ENCODE data around the gene BNC1.

Gene BNC1

GRCh38 chr15:83284559-83285283, at the start of gene BNC1:
Gene BNC1 (minus strand): TSS chr15:83284664. CDS start chr15:83284628, 36 bp downstream.
- H3K27me3 ChIP-seq (ENCODE audit: control insufficient read depth, insufficient read depth, low read length): peaks cover 14% of the 10 kb centered on the region

GRCh38 chr15:83327041-83327440, 42.6 kb upstream of the BNC1 start:
- Histone ChIP-seq H3K4me1 (ENCODE audit: control insufficient read depth, insufficient read depth, low read length) (no peaks in the 10 kb centered on the region), H3K9ac (ENCODE audit: low read length) (no peak overlapping the region), H3K27me3 (ENCODE audit: control insufficient read depth, insufficient read depth, low read length) (no peaks in the 10 kb centered on the region), H3K36me3 (ENCODE audit: control insufficient read depth, insufficient read depth, low read length) (no peaks in the 10 kb centered on the region), H3K27ac (ENCODE audit: low read depth, low read length) (no peak overlapping the region), H3K4me3 (ENCODE audit: low read length) (no peak overlapping the region)

More at GRCh38 chr15:83284559-83285283, at the start of gene BNC1:
- Histone ChIP-seq H3K9ac (ENCODE audit: low read length) (no peak within 1 kb of the TSS), H3K36me3 (ENCODE audit: control insufficient read depth, insufficient read depth, low read length) (no peaks in the 10 kb centered on the region), H3K4me1 (ENCODE audit: control insufficient read depth, insufficient read depth, low read length) (no peaks in the 10 kb centered on the region), H3K4me3 (ENCODE audit: low read length) (peak within 1 kb of the TSS; percentile 24), H3K27ac (ENCODE audit: low read depth, low read length) (no peak within 1 kb of the TSS)

GRCh38 chr15:83324799-83325198, 40.3 kb upstream of the BNC1 start:
- H3K27ac ChIP-seq (ENCODE audit: low read depth, low read length): no peak overlapping the region
- no peaks in the 10 kb centered on the region for H3K4me1 ChIP-seq (ENCODE audit: control insufficient read depth, insufficient read depth, low read length)
- H3K9ac ChIP-seq (ENCODE audit: low read length): no peak overlapping the region
- no peaks in the 10 kb centered on the region for H3K27me3 ChIP-seq (ENCODE audit: control insufficient read depth, insufficient read depth, low read length)
- no peaks in the 10 kb centered on the region for H3K36me3 ChIP-seq (ENCODE audit: control insufficient read depth, insufficient read depth, low read length)
- no peak overlapping the region for H3K4me3 ChIP-seq (ENCODE audit: low read length)

GRCh38 chr15:83323296-83323711, 38.8 kb upstream of the BNC1 start:
- H3K4me3 ChIP-seq (ENCODE audit: low read length): no peak overlapping the region
- H3K36me3 ChIP-seq (ENCODE audit: control insufficient read depth, insufficient read depth, low read length): no peaks in the 10 kb centered on the region
- no peak overlapping the region for H3K9ac ChIP-seq (ENCODE audit: low read length)
- H3K27me3 ChIP-seq (ENCODE audit: control insufficient read depth, insufficient read depth, low read length): no peaks in the 10 kb centered on the region
- H3K4me1 ChIP-seq (ENCODE audit: control insufficient read depth, insufficient read depth, low read length): no peaks in the 10 kb centered on the region
- H3K27ac ChIP-seq (ENCODE audit: low read depth, low read length): no peak overlapping the region

- no peak overlapping the region for H3K4me3 ChIP-seq (ENCODE audit: low read length)
- H3K27ac ChIP-seq (ENCODE audit: low read depth, low read length): no peak overlapping the region
- no peaks in the 10 kb centered on the region for H3K27me3 ChIP-seq (ENCODE audit: control insufficient read depth, insufficient read depth, low read length)
- H3K36me3 ChIP-seq (ENCODE audit: control insufficient read depth, insufficient read depth, low read length): no peaks in the 10 kb centered on the region
- no peaks in the 10 kb centered on the region for H3K4me1 ChIP-seq (ENCODE audit: control insufficient read depth, insufficient read depth, low read length)
- no peak overlapping the region for H3K9ac ChIP-seq (ENCODE audit: low read length)
Observed at GRCh38 chr15:83322691-83323090, 38.2 kb upstream of the BNC1 start.

- Histone ChIP-seq H3K9ac (ENCODE audit: low read length) (no peak overlapping the region), H3K27me3 (ENCODE audit: control insufficient read depth, insufficient read depth, low read length) (no peaks in the 10 kb centered on the region), H3K4me1 (ENCODE audit: control insufficient read depth, insufficient read depth, low read length) (no peaks in the 10 kb centered on the region), H3K27ac (ENCODE audit: low read depth, low read length) (no peak overlapping the region), H3K36me3 (ENCODE audit: control insufficient read depth, insufficient read depth, low read length) (no peaks in the 10 kb centered on the region), H3K4me3 (ENCODE audit: low read length) (no peak overlapping the region)
Observed at GRCh38 chr15:83322061-83322460, 37.6 kb upstream of the BNC1 start.

- H3K27me3 ChIP-seq (ENCODE audit: control insufficient read depth, insufficient read depth, low read length): no peaks in the 10 kb centered on the region
- H3K9ac ChIP-seq (ENCODE audit: low read length): no peak overlapping the region
- no peaks in the 10 kb centered on the region for H3K4me1 ChIP-seq (ENCODE audit: control insufficient read depth, insufficient read depth, low read length)
- H3K27ac ChIP-seq (ENCODE audit: low read depth, low read length): no peak overlapping the region
- no peaks in the 10 kb centered on the region for H3K36me3 ChIP-seq (ENCODE audit: control insufficient read depth, insufficient read depth, low read length)
- no peak overlapping the region for H3K4me3 ChIP-seq (ENCODE audit: low read length)
Observed at GRCh38 chr15:83320844-83321243, 36.4 kb upstream of the BNC1 start.

GRCh38 chr15:83320404-83320803, 35.9 kb upstream of the BNC1 start:
- H3K4me3 ChIP-seq (ENCODE audit: low read length): no peak overlapping the region
- no peaks in the 10 kb centered on the region for H3K27me3 ChIP-seq (ENCODE audit: control insufficient read depth, insufficient read depth, low read length)
- no peak overlapping the region for H3K27ac ChIP-seq (ENCODE audit: low read depth, low read length)
- no peaks in the 10 kb centered on the region for H3K36me3 ChIP-seq (ENCODE audit: control insufficient read depth, insufficient read depth, low read length)
- H3K9ac ChIP-seq (ENCODE audit: low read length): no peak overlapping the region
- H3K4me1 ChIP-seq (ENCODE audit: control insufficient read depth, insufficient read depth, low read length): no peaks in the 10 kb centered on the region

- no peak overlapping the region for H3K9ac ChIP-seq (ENCODE audit: low read length)
- no peaks in the 10 kb centered on the region for H3K27me3 ChIP-seq (ENCODE audit: control insufficient read depth, insufficient read depth, low read length)
Observed at GRCh38 chr15:83319771-83320170, 35.3 kb upstream of the BNC1 start.

GRCh38 chr15:83318861-83319415, 34.5 kb upstream of the BNC1 start:
- H3K4me3 ChIP-seq (ENCODE audit: low read length): no peak overlapping the region
- no peak overlapping the region for H3K27ac ChIP-seq (ENCODE audit: low read depth, low read length)
- H3K9ac ChIP-seq (ENCODE audit: low read length): no peak overlapping the region
- no peaks in the 10 kb centered on the region for H3K36me3 ChIP-seq (ENCODE audit: control insufficient read depth, insufficient read depth, low read length)
- no peaks in the 10 kb centered on the region for H3K4me1 ChIP-seq (ENCODE audit: control insufficient read depth, insufficient read depth, low read length)
- no peaks in the 10 kb centered on the region for H3K27me3 ChIP-seq (ENCODE audit: control insufficient read depth, insufficient read depth, low read length)

More at GRCh38 chr15:83319771-83320170, 35.3 kb upstream of the BNC1 start:
- H3K4me3 ChIP-seq (ENCODE audit: low read length): no peak overlapping the region
- no peaks in the 10 kb centered on the region for H3K4me1 ChIP-seq (ENCODE audit: control insufficient read depth, insufficient read depth, low read length)
- H3K36me3 ChIP-seq (ENCODE audit: control insufficient read depth, insufficient read depth, low read length): no peaks in the 10 kb centered on the region
- no peak overlapping the region for H3K27ac ChIP-seq (ENCODE audit: low read depth, low read length)

GRCh38 chr15:83318036-83318435, 33.6 kb upstream of the BNC1 start:
- no peak overlapping the region for H3K4me3 ChIP-seq (ENCODE audit: low read length)
- H3K36me3 ChIP-seq (ENCODE audit: control insufficient read depth, insufficient read depth, low read length): no peaks in the 10 kb centered on the region
- H3K9ac ChIP-seq (ENCODE audit: low read length): no peak overlapping the region
- H3K27ac ChIP-seq (ENCODE audit: low read depth, low read length): no peak overlapping the region
- H3K27me3 ChIP-seq (ENCODE audit: control insufficient read depth, insufficient read depth, low read length): no peaks in the 10 kb centered on the region
- H3K4me1 ChIP-seq (ENCODE audit: control insufficient read depth, insufficient read depth, low read length): no peaks in the 10 kb centered on the region

- no peaks in the 10 kb centered on the region for H3K27me3 ChIP-seq (ENCODE audit: control insufficient read depth, insufficient read depth, low read length)
- no peaks in the 10 kb centered on the region for H3K4me1 ChIP-seq (ENCODE audit: control insufficient read depth, insufficient read depth, low read length)
- H3K9ac ChIP-seq (ENCODE audit: low read length): no peak overlapping the region
- no peak overlapping the region for H3K27ac ChIP-seq (ENCODE audit: low read depth, low read length)
- H3K4me3 ChIP-seq (ENCODE audit: low read length): no peak overlapping the region
- H3K36me3 ChIP-seq (ENCODE audit: control insufficient read depth, insufficient read depth, low read length): no peaks in the 10 kb centered on the region
Observed at GRCh38 chr15:83312071-83312470, 27.6 kb upstream of the BNC1 start.

All from rectal smooth muscle tissue (tissue), 1 donor.